GM12878 (cell line): ENCODE measurements around the gene ZNF814. TPM values are rescaled to one million over a fixed set of nuclear protein-coding genes. Genes with fewer than 3 reads are reported as not detected.
"Not testable (repeated sequence)": the region's sequence is repeated elsewhere in the genome, so short reads cannot be mapped to it uniquely, and the experiment has no call there.

ENCODE experiments used
- ATAC-seq: fragments of 200-7000 bp; cut with Tn5 transposase; 3 replicates; pipeline ENCODE4 v1.9.1; 2020; ENCODE audit warnings: mild to moderate bottlenecking, moderate library complexity
- BruUV-seq: library from RNA; stranded (reverse); fragments of 400-500 nt; replicated peaks from 2 replicates; lab custom pipeline; 2021; lab: Mats Ljungman, UMichigan
- CTCF ChIA-PET: fragments of 300-600 bp; sonication (Branson Sonifier 250); formaldehyde crosslinking; extraction: SDS; loops from one replicate; lab custom pipeline; 2021; ENCODE audit warnings: inconsistent platforms; lab: Yijun Ruan, JAX
- POLR2A ChIA-PET: fragments of 350-600 bp; formaldehyde crosslinking; extraction: SDS; loops from one replicate; lab custom pipeline; 2021; ENCODE audit warnings: inconsistent platforms; lab: Charles Lee
- RAD21 ChIA-PET: fragments of 300-600 bp; sonication (Branson Sonifier 250); formaldehyde crosslinking; loops from one replicate; lab custom pipeline; 2023; ENCODE audit warnings: antibody characterized with exemption; ENCODE audit not compliant: unreplicated experiment; lab: Charles Lee
- SMC1A ChIA-PET: fragments of 300-600 bp; sonication (Branson Sonifier 250); formaldehyde crosslinking; loops from one replicate; lab custom pipeline; 2023; ENCODE audit not compliant: unreplicated experiment, uncharacterized antibody; lab: Charles Lee
- DNase-seq: peaks from one replicate; pipeline ENCODE4 v3.0.0-alpha.2; 2011; ENCODE audit warnings: low read depth, low spot score
- FAIRE-seq: peaks from 3 replicates; lab custom pipeline; 2011; peaks lifted over from hg19 to GRCh38; lab: Jason Lieb, UNC
- H2AFZ ChIP-seq: 2 replicates; pipeline ENCODE4 v1.6.0; 2011; ENCODE audit warnings: low read depth, low read length, control low read depth; ENCODE audit not compliant: control insufficient read depth
- H3K27ac ChIP-seq: 2 replicates; pipeline ENCODE4 v1.5.1; 2011; ENCODE audit warnings: control low read depth; ENCODE audit not compliant: control insufficient read depth, insufficient read depth
- H3K27me3 ChIP-seq, 2 experiments: replicated peaks in 1 of 2; 2 replicates each; pipeline versions ENCODE4 v1.6.0 to v1.6.1; 2011; ENCODE audit warnings: low read length in 1 of 2; ENCODE audit not compliant: control insufficient read depth in 2 of 2, insufficient read depth in 2 of 2
- H3K36me3 ChIP-seq, 2 experiments: 2 replicates each; pipeline ENCODE4 v1.5.1; 2011; ENCODE audit warnings: low read length in 1 of 2; ENCODE audit not compliant: control insufficient read depth in 2 of 2, insufficient read depth in 2 of 2
- H3K4me1 ChIP-seq: 2 replicates; pipeline ENCODE4 v1.6.1; 2011; ENCODE audit warnings: mild to moderate bottlenecking, low read length, moderate library complexity, mixed read lengths; ENCODE audit not compliant: control insufficient read depth, insufficient read depth
- H3K4me2 ChIP-seq: 2 replicates; pipeline ENCODE4 v1.6.0; 2011; ENCODE audit warnings: control low read depth; ENCODE audit not compliant: control insufficient read depth, insufficient read depth
- H3K4me3 ChIP-seq: fragments of 200-600 bp; sonication (generic); 2 replicates; pipeline ENCODE4 v1.5.1; 2016
- H3K79me2 ChIP-seq: 2 replicates; pipeline ENCODE4 v1.6.0; 2011; ENCODE audit warnings: low read length; ENCODE audit not compliant: control insufficient read depth, insufficient read depth
- H3K9ac ChIP-seq: 2 replicates; pipeline ENCODE4 v1.8.0; 2011; ENCODE audit warnings: low read length, control low read depth, mixed read lengths; ENCODE audit not compliant: control insufficient read depth, insufficient read depth
- H3K9me3 ChIP-seq: replicated peaks from 3 replicates; pipeline ENCODE4 v1.5.1; 2011; ENCODE audit warnings: mild to moderate bottlenecking, low read length; ENCODE audit not compliant: control insufficient read depth, insufficient read depth
- H4K20me1 ChIP-seq: 2 replicates; pipeline ENCODE4 v1.6.0; 2011; ENCODE audit not compliant: control insufficient read depth, insufficient read depth
- NBN ChIP-seq: fragments of 450-650 bp; IDR thresholded peaks from 2 replicates; pipeline ENCODE4 v1.6.1; 2016
- NR2F1 ChIP-seq: fragments of 450-650 bp; conservative IDR thresholded peaks from 2 replicates; pipeline ENCODE4 v1.6.1; 2017; ENCODE audit warnings: mild to moderate bottlenecking
- PBX3 ChIP-seq: IDR thresholded peaks from 2 replicates; pipeline ENCODE4 v1.6.1; 2011; ENCODE audit warnings: mild to moderate bottlenecking, low read depth, low read length, moderate library complexity; ENCODE audit not compliant: insufficient replicate concordance
- SIX5 ChIP-seq: IDR thresholded peaks from 2 replicates; pipeline ENCODE4 v1.6.1; 2011; ENCODE audit warnings: mild to moderate bottlenecking, low read depth, low read length, moderate library complexity; ENCODE audit not compliant: severe bottlenecking
- WGBS: methylation state at CpG from one replicate; pipeline ENCODE4 v1.1.6; 2016; ENCODE audit warnings: low lambda C conversion rate; ENCODE audit not compliant: insufficient replicate concordance, insufficient coverage; ENCODE audit errors: missing lambda C conversion rate; 5-methylcytosine and 5-hydroxymethylcytosine counted together
- in situ Hi-C: fragments of 300-500 bp; cut with MboI; formaldehyde crosslinking; loops from 9 replicates; pipeline ENCODE4 v1.14.3; 2018; ENCODE audit warnings: mixed read lengths
- intact Hi-C: fragments of 100-400 bp; cut with micrococcal nuclease; formaldehyde crosslinking; loops from one replicate; pipeline ENCODE4 v1.14.2; 2022; ENCODE audit not compliant: unreplicated experiment
- polyA plus RNA-seq, 11 experiments: library from polyadenylated mRNA; depleted of rRNA in 4 of 11; unstranded in 6 of 11; stranded (reverse) in 5 of 11; fragments of >200 nt; fragmentation: Nextera tagmentation in 4 of 11; fragmentation: Illumina TruSeq in 1 of 11; extraction: Ambion mirVana in 4 of 11; extraction: Trizol in 1 of 11; gene quantifications; 1 replicate in 1 of 11; 2 replicates in 10 of 11; pipeline versions ENCODE4 v1.2.1 to v1.2.3, GENCODE V29; 2011 to 2016; ENCODE audit warnings: inconsistent platforms in 2 of 11, missing spikeins in 2 of 11, low read depth in 1 of 11
- total RNA-seq, 4 experiments: library from RNA; depleted of rRNA in 3 of 4; stranded (reverse); fragments of >200 nt in 3 of 4; fragmentation: Illumina TruSeq in 1 of 4; extraction: Trizol in 1 of 4; gene quantifications; 2 replicates each; pipeline versions ENCODE4 v1.2.1 to v1.2.3, GENCODE V29; 2013 to 2021

Gene ZNF814
- total and polyA plus RNA-seq, 10 of the 15 experiments (the other 5 are each of a cell fraction or from before 2014, with no cell fraction given), result 10.9 to 31.0 (median 21.6) TPM

DNA sequence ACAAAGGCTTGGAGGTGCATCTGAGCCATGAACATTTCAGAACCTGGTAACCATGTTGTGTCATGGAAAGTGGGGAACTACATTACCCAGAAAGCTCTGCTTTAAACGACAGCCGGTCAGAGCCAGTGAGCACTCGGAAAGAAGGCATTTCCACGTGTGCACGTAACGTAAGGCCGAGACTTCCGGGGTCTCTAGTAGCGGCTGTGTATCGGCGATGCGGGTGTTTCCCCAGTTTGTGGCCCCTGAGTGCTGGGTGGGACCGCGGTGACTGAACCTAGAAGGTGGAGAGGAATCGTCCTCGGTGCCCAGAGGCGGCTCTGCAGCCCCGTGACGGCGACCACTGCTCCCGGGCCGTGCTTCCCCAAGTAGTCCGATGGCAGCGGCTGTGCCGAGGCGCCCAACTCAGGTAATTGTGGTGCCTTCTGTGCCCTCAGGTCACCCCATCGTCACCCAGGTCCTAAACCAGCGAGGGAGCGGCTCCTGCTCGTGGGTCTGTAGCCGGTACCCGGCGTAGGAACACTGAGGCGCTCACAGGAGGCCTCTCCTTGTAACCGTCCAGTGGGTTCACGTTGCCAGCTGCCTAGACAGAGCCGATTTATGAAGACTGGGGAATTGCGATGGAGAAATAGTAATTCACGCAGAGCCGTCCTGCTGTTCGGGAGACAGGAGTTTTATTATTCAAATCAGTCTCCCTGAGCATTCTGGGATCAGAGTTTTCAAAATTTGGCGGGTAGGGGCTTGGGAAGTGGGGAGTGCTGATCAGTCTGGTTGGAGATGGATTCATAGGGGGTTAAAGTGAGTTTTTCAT lies 39.0 kb downstream of the ZNF814 start, which contains the start of gene ZNF587 (continued):
- TF ChIP-seq PBX3 (peak; percentile 87), SIX5 (peak; percentile 85), NR2F1 (0 out of 2 replicates have a peak, but pooled peaks have one; percentile 61), NBN (peak; percentile 60; the same call in 1 of the 2 replicates)

GRCh38 chr19:57849162-57849665 lies 39.6 kb downstream of the ZNF814 start:
- H3K27me3 ChIP-seq, intact Hi-C loops, DNase-seq, POLR2A ChIA-PET, CTCF ChIA-PET, H3K36me3 ChIP-seq, H3K9me3 ChIP-seq, H3K4me3 ChIP-seq, H3K9ac ChIP-seq, in situ Hi-C loops, H4K20me1 ChIP-seq, H3K27ac ChIP-seq, H3K4me2 ChIP-seq, H3K4me1 ChIP-seq, FAIRE-seq, RAD21 ChIA-PET, BruUV-seq: not testable (repeated sequence)
- SMC1A ChIA-PET, result interaction anchor here (1.0 kb wide), 2 partner anchors 12 to 168 kb away, joined by 3 read pairs; partner anchors contain the start of gene ZNF551
- Histone ChIP-seq H3K79me2 (peaks cover 24% of the 10 kb centered on the region), H2AFZ (peak overlapping the region; percentile 58)
- 97% methylated on average over 2 of the region's 2 CpGs for WGBS
- peak; percentile 36 for ATAC-seq
